Measurements from ENCODE around the gene GNG11.

- TF ChIP-seq EP300 (IDR thresholded peaks at IDR 0.05): no peak
- TF ChIP-seq CTCF (IDR thresholded peaks at IDR 0.05): no peak
- TF ChIP-seq POLR2A (IDR thresholded peaks at IDR 0.05): no peak
Observed at GRCh38 chr7:93923942-93924341, 2.4 kb downstream of the GNG11 start.
